HEK293 (cell line): ENCODE data around the gene TSHZ2.

Experiments
- BCL11B ChIP-seq: fragments of 450-650 bp; formaldehyde crosslinking; IDR thresholded peaks from 2 replicates; pipeline ENCODE4 v1.5.1; 2016; ENCODE audit warnings: low read depth, missing biosample characterization, missing genetic modification characterization
- CTCF ChIP-seq: fragments of 450-650 bp; formaldehyde crosslinking; IDR thresholded peaks from 2 replicates; pipeline ENCODE4 v1.5.1; 2016; ENCODE audit warnings: missing biosample characterization, missing genetic modification characterization
- MZF1 ChIP-seq: fragments of 450-650 bp; formaldehyde crosslinking; IDR thresholded peaks from 2 replicates; pipeline ENCODE4 v1.5.1; 2017; ENCODE audit warnings: missing biosample characterization, missing genetic modification characterization, borderline replicate concordance
- ZBTB7A ChIP-seq: fragments of 450-650 bp; formaldehyde crosslinking; IDR thresholded peaks from 2 replicates; pipeline ENCODE4 v1.5.1; 2016; ENCODE audit warnings: low read depth, missing biosample characterization, missing genetic modification characterization
- ZNF132 ChIP-seq: fragments of 450-650 bp; formaldehyde crosslinking; IDR thresholded peaks from 2 replicates; pipeline ENCODE4 v1.5.1; 2017; ENCODE audit warnings: missing biosample characterization, missing genetic modification characterization, borderline replicate concordance
- ZNF274 ChIP-seq, 2 experiments: fragments of 200-500 bp in 1 of 2; fragments of 450-650 bp in 1 of 2; sonication (Bioruptor generic) in 1 of 2; formaldehyde crosslinking in 1 of 2; IDR thresholded peaks; 2 replicates each; pipeline versions ENCODE4 v1.5.1 to v1.6.1; 2014 to 2016; ENCODE audit warnings: borderline replicate concordance in 1 of 2, inconsistent platforms in 1 of 2, low read length in 1 of 2, missing biosample characterization in 1 of 2, missing genetic modification characterization in 1 of 2
- ZNF350 ChIP-seq: fragments of 450-650 bp; formaldehyde crosslinking; IDR thresholded peaks from 2 replicates; pipeline ENCODE4 v1.5.0; 2017; ENCODE audit warnings: missing biosample characterization, mild to moderate bottlenecking, missing genetic modification characterization
- ZNF449 ChIP-seq: fragments of 450-650 bp; formaldehyde crosslinking; IDR thresholded peaks from 2 replicates; pipeline ENCODE4 v1.5.1; 2017; ENCODE audit warnings: missing biosample characterization, mild to moderate bottlenecking, missing genetic modification characterization, moderate library complexity
- ZNF558 ChIP-seq: fragments of 450-650 bp; formaldehyde crosslinking; IDR thresholded peaks from 2 replicates; pipeline ENCODE4 v1.5.1; 2016; ENCODE audit warnings: missing biosample characterization, missing genetic modification characterization
- ZNF660 ChIP-seq: fragments of 450-650 bp; IDR thresholded peaks from 2 replicates; pipeline ENCODE4 v1.5.1; 2018; ENCODE audit warnings: missing biosample characterization, mild to moderate bottlenecking, missing genetic modification characterization
- TF ChIP-seq, protein P1 (sequence below): sonication (generic); formaldehyde crosslinking; IDR thresholded peaks from 2 replicates; pipeline ENCODE4 v1.8.1; 2022; ENCODE audit warnings: mild to moderate bottlenecking, moderate library complexity, missing genetic modification reagents
- TF ChIP-seq, protein P2 (sequence below): fragments of 450-650 bp; formaldehyde crosslinking; IDR thresholded peaks from 2 replicates; pipeline ENCODE4 v1.5.1; 2016; ENCODE audit warnings: missing biosample characterization, missing genetic modification characterization, low read depth
- TF ChIP-seq, protein P3 (sequence below): fragments of 450-650 bp; formaldehyde crosslinking; IDR thresholded peaks from 2 replicates; pipeline ENCODE4 v1.5.1; 2016; ENCODE audit warnings: missing biosample characterization, missing genetic modification characterization

DNA sequence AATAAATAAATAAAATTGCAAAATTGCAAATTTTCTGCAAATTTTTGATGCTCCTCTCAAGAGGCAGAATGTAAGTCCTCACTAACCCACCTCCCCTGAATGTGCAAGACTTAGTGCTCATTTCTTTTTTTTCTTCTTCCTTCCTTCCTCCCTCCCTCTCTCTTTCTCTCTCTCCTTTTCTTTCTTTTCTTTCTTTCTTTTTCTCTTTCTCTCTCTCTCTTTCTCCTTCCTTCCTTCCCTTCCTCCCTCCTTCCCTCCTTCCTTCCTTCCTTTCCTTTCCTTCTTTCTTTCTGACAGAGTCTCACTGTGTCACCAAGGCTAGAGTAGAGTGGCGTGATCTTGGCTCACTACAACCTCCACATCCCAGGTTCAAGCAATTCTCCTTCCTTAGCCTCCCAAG, 561.3 kb downstream of the TSHZ2 start:
- TF ChIP-seq, protein P1, sequence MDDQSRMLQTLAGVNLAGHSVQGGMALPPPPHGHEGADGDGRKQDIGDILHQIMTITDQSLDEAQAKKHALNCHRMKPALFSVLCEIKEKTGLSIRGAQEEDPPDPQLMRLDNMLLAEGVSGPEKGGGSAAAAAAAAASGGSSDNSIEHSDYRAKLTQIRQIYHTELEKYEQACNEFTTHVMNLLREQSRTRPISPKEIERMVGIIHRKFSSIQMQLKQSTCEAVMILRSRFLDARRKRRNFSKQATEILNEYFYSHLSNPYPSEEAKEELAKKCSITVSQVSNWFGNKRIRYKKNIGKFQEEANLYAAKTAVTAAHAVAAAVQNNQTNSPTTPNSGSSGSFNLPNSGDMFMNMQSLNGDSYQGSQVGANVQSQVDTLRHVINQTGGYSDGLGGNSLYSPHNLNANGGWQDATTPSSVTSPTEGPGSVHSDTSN (CRISPR knock-in tag): no peak
- TF ChIP-seq ZNF660 (no peak), CTCF (tag by site-specific recombination) (no peak), BCL11B (tag by site-specific recombination) (no peak), ZNF558 (tag by site-specific recombination) (no peak), ZNF132 (no peak), ZNF449 (tag by site-specific recombination) (no peak), MZF1 (tag by site-specific recombination) (no peak), ZBTB7A (tag by site-specific recombination) (no peak), ZNF350 (tag by site-specific recombination) (no peak), ZNF274 (IDR thresholded peaks at IDR 0.05; ENCODE audit: low read length) (no peak), ZNF274 (tag by site-specific recombination; IDR thresholded peaks at IDR 0.05; ENCODE audit: borderline replicate concordance) (no peak)
- TF ChIP-seq, protein P2, sequence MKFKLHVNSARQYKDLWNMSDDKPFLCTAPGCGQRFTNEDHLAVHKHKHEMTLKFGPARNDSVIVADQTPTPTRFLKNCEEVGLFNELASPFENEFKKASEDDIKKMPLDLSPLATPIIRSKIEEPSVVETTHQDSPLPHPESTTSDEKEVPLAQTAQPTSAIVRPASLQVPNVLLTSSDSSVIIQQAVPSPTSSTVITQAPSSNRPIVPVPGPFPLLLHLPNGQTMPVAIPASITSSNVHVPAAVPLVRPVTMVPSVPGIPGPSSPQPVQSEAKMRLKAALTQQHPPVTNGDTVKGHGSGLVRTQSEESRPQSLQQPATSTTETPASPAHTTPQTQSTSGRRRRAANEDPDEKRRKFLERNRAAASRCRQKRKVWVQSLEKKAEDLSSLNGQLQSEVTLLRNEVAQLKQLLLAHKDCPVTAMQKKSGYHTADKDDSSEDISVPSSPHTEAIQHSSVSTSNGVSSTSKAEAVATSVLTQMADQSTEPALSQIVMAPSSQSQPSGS (tag by site-specific recombination): no peak
- TF ChIP-seq, protein P3, sequence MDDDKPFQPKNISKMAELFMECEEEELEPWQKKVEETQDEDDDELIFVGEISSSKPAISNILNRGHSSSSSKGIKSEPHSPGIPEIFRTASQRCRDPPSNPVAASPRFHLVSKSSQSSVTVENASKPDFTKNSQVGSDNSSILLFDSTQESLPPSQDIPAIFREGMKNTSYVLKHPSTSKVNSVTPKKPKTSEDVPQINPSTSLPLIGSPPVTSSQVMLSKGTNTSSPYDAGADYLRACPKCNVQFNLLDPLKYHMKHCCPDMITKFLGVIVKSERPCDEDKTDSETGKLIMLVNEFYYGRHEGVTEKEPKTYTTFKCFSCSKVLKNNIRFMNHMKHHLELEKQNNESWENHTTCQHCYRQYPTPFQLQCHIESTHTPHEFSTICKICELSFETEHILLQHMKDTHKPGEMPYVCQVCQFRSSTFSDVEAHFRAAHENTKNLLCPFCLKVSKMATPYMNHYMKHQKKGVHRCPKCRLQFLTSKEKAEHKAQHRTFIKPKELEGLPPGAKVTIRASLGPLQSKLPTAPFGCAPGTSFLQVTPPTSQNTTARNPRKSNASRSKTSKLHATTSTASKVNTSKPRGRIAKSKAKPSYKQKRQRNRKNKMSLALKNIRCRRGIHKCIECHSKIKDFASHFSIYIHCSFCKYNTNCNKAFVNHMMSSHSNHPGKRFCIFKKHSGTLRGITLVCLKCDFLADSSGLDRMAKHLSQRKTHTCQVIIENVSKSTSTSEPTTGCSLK (tag by site-specific recombination): no peak
